Measurements from ENCODE around the gene CTCF. TPM values are rescaled to one million over a fixed set of nuclear protein-coding genes. Genes with fewer than 3 reads are reported as not detected.

The CTCF gene
- total and polyA plus RNA-seq, 2 experiments from 2014 or later = 64.5 to 72.3 TPM

Small RNAs within 50 kb of the gene (small RNA-seq; reads per million reads assigned to genes)
- gene AC027682.3 (ENCODE audit: low replicate concordance) = not detected

Other genes starting within 250 kb of the CTCF start
- 0.31 TPM in 1 of 2 replicates, not detected in the other for gene KCTD19, start 235.8 kb upstream of the CTCF start, total RNA-seq (2014; rRNA removed; shearing (Covaris generic))
- gene KCTD19, start 235.8 kb upstream of the CTCF start, polyA plus RNA-seq (2016; fragmentation: Nextera tagmentation; extraction: Ambion mirVana) = 0.61 and 0.65 TPM in 2 replicates
- gene LRRC36, start 235.7 kb upstream of the CTCF start, total RNA-seq (2014; rRNA removed; shearing (Covaris generic)) = 1.2 TPM in 1 of 2 replicates, not detected in the other
- gene LRRC36, start 235.7 kb upstream of the CTCF start, polyA plus RNA-seq (2016; fragmentation: Nextera tagmentation; extraction: Ambion mirVana) = not detected in 2 replicates
- gene TPPP3, start 169.0 kb upstream of the CTCF start, total RNA-seq (2014; rRNA removed; shearing (Covaris generic)) = 0.28 TPM in 1 of 2 replicates, not detected in the other
- gene TPPP3, start 169.0 kb upstream of the CTCF start, polyA plus RNA-seq (2016; fragmentation: Nextera tagmentation; extraction: Ambion mirVana) = 0.26 and 1.3 TPM in 2 replicates
- 2.3 and 2.7 TPM in 2 replicates for gene ZDHHC1, start 146.0 kb upstream of the CTCF start, total RNA-seq (2014; rRNA removed; shearing (Covaris generic))
- gene ZDHHC1, start 146.0 kb upstream of the CTCF start, polyA plus RNA-seq (2016; fragmentation: Nextera tagmentation; extraction: Ambion mirVana) = 1.4 and 1.6 TPM in 2 replicates
- gene HSD11B2, start 131.4 kb upstream of the CTCF start, total RNA-seq (2014; rRNA removed; shearing (Covaris generic)) = 23.0 and 25.1 TPM in 2 replicates
- 14.8 and 16.6 TPM in 2 replicates for gene HSD11B2, start 131.4 kb upstream of the CTCF start, polyA plus RNA-seq (2016; fragmentation: Nextera tagmentation; extraction: Ambion mirVana)
- 68.7 and 69.4 TPM in 2 replicates for gene ATP6V0D1, start 81.4 kb upstream of the CTCF start, total RNA-seq (2014; rRNA removed; shearing (Covaris generic))
- gene ATP6V0D1, start 81.4 kb upstream of the CTCF start, polyA plus RNA-seq (2016; fragmentation: Nextera tagmentation; extraction: Ambion mirVana) = 19.5 and 20.6 TPM in 2 replicates
- not detected in 2 replicates for gene AGRP, start 79.0 kb upstream of the CTCF start, total RNA-seq (2014; rRNA removed; shearing (Covaris generic))
- not detected in 2 replicates for gene AGRP, start 79.0 kb upstream of the CTCF start, polyA plus RNA-seq (2016; fragmentation: Nextera tagmentation; extraction: Ambion mirVana)
- gene RIPOR1, start 33.7 kb upstream of the CTCF start, total RNA-seq (2014; rRNA removed; shearing (Covaris generic)) = 7.4 and 22.4 TPM in 2 replicates
- gene RIPOR1, start 33.7 kb upstream of the CTCF start, polyA plus RNA-seq (2016; fragmentation: Nextera tagmentation; extraction: Ambion mirVana) = 6.8 and 7.6 TPM in 2 replicates
- 14.0 and 17.4 TPM in 2 replicates for gene CARMIL2, start 82.6 kb downstream of the CTCF start, total RNA-seq (2014; rRNA removed; shearing (Covaris generic))
- gene CARMIL2, start 82.6 kb downstream of the CTCF start, polyA plus RNA-seq (2016; fragmentation: Nextera tagmentation; extraction: Ambion mirVana) = 17.4 and 23.4 TPM in 2 replicates
- gene ACD, start 97.7 kb downstream of the CTCF start, total RNA-seq (2014; rRNA removed; shearing (Covaris generic)) = 51.7 and 56.9 TPM in 2 replicates
- gene ACD, start 97.7 kb downstream of the CTCF start, polyA plus RNA-seq (2016; fragmentation: Nextera tagmentation; extraction: Ambion mirVana) = 38.7 and 41.3 TPM in 2 replicates
- 15.1 and 15.7 TPM in 2 replicates for gene PARD6A, start 98.4 kb downstream of the CTCF start, total RNA-seq (2014; rRNA removed; shearing (Covaris generic))
- gene PARD6A, start 98.4 kb downstream of the CTCF start, polyA plus RNA-seq (2016; fragmentation: Nextera tagmentation; extraction: Ambion mirVana) = 9.1 and 11.1 TPM in 2 replicates
- 10.2 and 11.6 TPM in 2 replicates for gene ENKD1, start 104.2 kb downstream of the CTCF start, total RNA-seq (2014; rRNA removed; shearing (Covaris generic))
- 10.1 and 11.8 TPM in 2 replicates for gene ENKD1, start 104.2 kb downstream of the CTCF start, polyA plus RNA-seq (2016; fragmentation: Nextera tagmentation; extraction: Ambion mirVana)
- 0.87 and 8.2 TPM in 2 replicates for gene C16orf86, start 104.3 kb downstream of the CTCF start, total RNA-seq (2014; rRNA removed; shearing (Covaris generic))
- gene C16orf86, start 104.3 kb downstream of the CTCF start, polyA plus RNA-seq (2016; fragmentation: Nextera tagmentation; extraction: Ambion mirVana) = 0.90 and 1.1 TPM in 2 replicates
- gene GFOD2, start 156.8 kb downstream of the CTCF start, total RNA-seq (2014; rRNA removed; shearing (Covaris generic)) = 27.5 and 34.3 TPM in 2 replicates
- 16.5 and 19.3 TPM in 2 replicates for gene GFOD2, start 156.8 kb downstream of the CTCF start, polyA plus RNA-seq (2016; fragmentation: Nextera tagmentation; extraction: Ambion mirVana)
- 9.0 and 9.2 TPM in 2 replicates for gene RANBP10, start 244.0 kb downstream of the CTCF start, total RNA-seq (2014; rRNA removed; shearing (Covaris generic))
- 13.6 and 18.0 TPM in 2 replicates for gene RANBP10, start 244.0 kb downstream of the CTCF start, polyA plus RNA-seq (2016; fragmentation: Nextera tagmentation; extraction: Ambion mirVana)
- gene TSNAXIP1, start 244.4 kb downstream of the CTCF start, total RNA-seq (2014; rRNA removed; shearing (Covaris generic)) = 2.4 TPM in 1 of 2 replicates, not detected in the other
- 0.97 and 1.4 TPM in 2 replicates for gene TSNAXIP1, start 244.4 kb downstream of the CTCF start, polyA plus RNA-seq (2016; fragmentation: Nextera tagmentation; extraction: Ambion mirVana)